SK-N-SH (cell line): ENCODE data around the gene C5orf52.

Source experiments
- CHD2 ChIP-seq: fragments of 150-350 bp; IDR thresholded peaks from 2 replicates; pipeline ENCODE4 v1.6.1; 2018; ENCODE audit warnings: low read length; ENCODE audit not compliant: partially characterized antibody
- POLR2AphosphoS5 ChIP-seq: IDR thresholded peaks from 2 replicates; pipeline ENCODE4 v1.6.1; 2012; ENCODE audit warnings: low read depth, low read length
- TAF1 ChIP-seq: IDR thresholded peaks from 2 replicates; pipeline ENCODE4 v1.6.1; 2012; ENCODE audit warnings: low read depth, mild to moderate bottlenecking, low read length, moderate library complexity, borderline replicate concordance
- TF ChIP-seq, protein P1 (sequence below): fragments of 200-600 bp; sonication (generic); IDR thresholded peaks from 2 replicates; pipeline ENCODE4 v1.6.1; 2017; ENCODE audit warnings: antibody characterized with exemption, mild to moderate bottlenecking, moderate library complexity

DNA sequence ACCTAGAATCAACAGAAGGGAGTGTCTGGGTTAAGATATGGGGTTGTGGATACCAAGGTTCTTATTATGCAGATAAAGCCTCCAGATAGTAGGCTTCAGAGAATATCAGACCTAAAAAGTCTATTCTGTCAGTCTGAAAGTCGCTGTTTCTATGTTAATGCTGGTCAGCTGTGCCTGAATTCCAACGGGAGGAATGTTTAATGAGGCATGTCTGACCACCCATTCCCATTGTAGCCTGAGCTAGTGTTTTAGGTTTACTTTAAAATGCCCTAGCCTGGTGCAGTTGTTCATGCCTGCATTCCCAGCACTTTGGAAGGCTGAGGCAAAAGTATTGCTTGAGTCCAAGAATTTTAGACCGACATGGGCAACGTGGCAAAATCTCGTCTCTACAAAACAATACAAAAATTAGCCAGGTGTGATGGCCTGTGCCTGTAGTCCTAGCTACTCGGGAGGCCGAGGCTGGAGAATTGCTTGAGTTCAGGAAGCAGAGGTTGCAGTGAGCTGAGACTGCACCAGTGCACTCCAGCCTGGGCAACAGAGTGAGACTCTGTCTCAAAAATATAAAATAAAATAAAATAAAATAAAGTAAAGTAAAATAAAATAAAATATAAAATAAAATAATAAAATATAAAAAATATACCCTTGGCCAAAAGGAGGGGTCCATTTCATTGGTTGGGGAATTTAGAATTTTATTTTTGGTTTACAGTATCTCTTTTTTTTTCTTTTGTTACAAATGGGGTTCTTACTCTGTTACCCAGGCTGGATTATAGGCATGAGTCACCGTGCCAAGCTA lies 11.3 kb upstream of the C5orf52 start:
- TF ChIP-seq TAF1 (no peak), POLR2AphosphoS5 (no peak), CHD2 (no peak)
- TF ChIP-seq, protein P1, sequence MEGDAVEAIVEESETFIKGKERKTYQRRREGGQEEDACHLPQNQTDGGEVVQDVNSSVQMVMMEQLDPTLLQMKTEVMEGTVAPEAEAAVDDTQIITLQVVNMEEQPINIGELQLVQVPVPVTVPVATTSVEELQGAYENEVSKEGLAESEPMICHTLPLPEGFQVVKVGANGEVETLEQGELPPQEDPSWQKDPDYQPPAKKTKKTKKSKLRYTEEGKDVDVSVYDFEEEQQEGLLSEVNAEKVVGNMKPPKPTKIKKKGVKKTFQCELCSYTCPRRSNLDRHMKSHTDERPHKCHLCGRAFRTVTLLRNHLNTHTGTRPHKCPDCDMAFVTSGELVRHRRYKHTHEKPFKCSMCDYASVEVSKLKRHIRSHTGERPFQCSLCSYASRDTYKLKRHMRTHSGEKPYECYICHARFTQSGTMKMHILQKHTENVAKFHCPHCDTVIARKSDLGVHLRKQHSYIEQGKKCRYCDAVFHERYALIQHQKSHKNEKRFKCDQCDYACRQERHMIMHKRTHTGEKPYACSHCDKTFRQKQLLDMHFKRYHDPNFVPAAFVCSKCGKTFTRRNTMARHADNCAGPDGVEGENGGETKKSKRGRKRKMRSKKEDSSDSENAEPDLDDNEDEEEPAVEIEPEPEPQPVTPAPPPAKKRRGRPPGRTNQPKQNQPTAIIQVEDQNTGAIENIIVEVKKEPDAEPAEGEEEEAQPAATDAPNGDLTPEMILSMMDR, result no peak
